DND-41 (cell line): ENCODE data around the gene AVP.
"Not testable (repeated sequence)": the region's sequence is repeated elsewhere in the genome, so short reads cannot be mapped to it uniquely, and the experiment has no call there.

Experiments
- ATAC-seq: fragments of 200-7000 bp; cut with Tn5 transposase; 3 replicates; pipeline ENCODE4 v1.9.1; 2021; ENCODE audit warnings: low read depth; ENCODE audit not compliant: insufficient read depth
- DNase-seq: peaks from one replicate; pipeline ENCODE4 v3.0.0-alpha.2; 2020
- H2AFZ ChIP-seq: 2 replicates; pipeline ENCODE4 v1.6.0; 2012; ENCODE audit warnings: low read depth, low read length
- H3K27ac ChIP-seq: 2 replicates; pipeline ENCODE4 v1.5.1; 2012; ENCODE audit warnings: low read length, inconsistent platforms
- H3K27me3 ChIP-seq: fragments of 200-600 bp; sonication (generic); 2 replicates; pipeline ENCODE4 v1.6.0; 2012; ENCODE audit warnings: low read length, mild to moderate bottlenecking, inconsistent platforms; ENCODE audit not compliant: insufficient read depth, poor library complexity
- H3K36me3 ChIP-seq: 2 replicates; pipeline ENCODE4 v1.5.1; 2012; ENCODE audit warnings: low read length, inconsistent platforms; ENCODE audit not compliant: insufficient read depth
- H3K4me1 ChIP-seq: 2 replicates; pipeline ENCODE4 v1.5.1; 2012; ENCODE audit warnings: mild to moderate bottlenecking, low read length; ENCODE audit not compliant: insufficient read depth
- H3K4me2 ChIP-seq: 2 replicates; pipeline ENCODE4 v1.6.0; 2012; ENCODE audit warnings: mild to moderate bottlenecking, moderate library complexity, low read length, inconsistent platforms; ENCODE audit not compliant: insufficient read depth
- H3K4me3 ChIP-seq, 2 experiments: fragments of 200-600 bp in 1 of 2; shearing (Covaris generic) in 1 of 2; 2 replicates each; pipeline ENCODE4 v1.5.1; 2012 to 2016; ENCODE audit warnings: inconsistent platforms in 2 of 2, low read length in 2 of 2, mild to moderate bottlenecking in 2 of 2, low read depth in 1 of 2, moderate library complexity in 1 of 2
- H3K79me2 ChIP-seq: 2 replicates; pipeline ENCODE4 v1.6.0; 2012; ENCODE audit warnings: low read length, inconsistent platforms; ENCODE audit not compliant: insufficient read depth
- H3K9ac ChIP-seq: 2 replicates; pipeline ENCODE4 v1.6.0; 2012; ENCODE audit warnings: low read depth, mild to moderate bottlenecking, inconsistent platforms, low read length, moderate library complexity
- H3K9me3 ChIP-seq: 2 replicates; pipeline ENCODE4 v1.5.1; 2012; ENCODE audit warnings: low read length, moderate library complexity, mild to moderate bottlenecking, inconsistent platforms; ENCODE audit not compliant: insufficient read depth, severe bottlenecking
- H4K20me1 ChIP-seq: 2 replicates; pipeline ENCODE4 v1.6.0; 2012; ENCODE audit warnings: low read length; ENCODE audit not compliant: insufficient read depth
- CTCF ChIP-seq: IDR thresholded peaks from 2 replicates; pipeline ENCODE4 v1.5.1; 2012; ENCODE audit warnings: borderline replicate concordance, low read length, moderate library complexity, mild to moderate bottlenecking; ENCODE audit not compliant: poor library complexity, severe bottlenecking; ENCODE audit errors: extremely low read depth
- EZH2 ChIP-seq: IDR thresholded peaks from 3 replicates; pipeline ENCODE4 v1.6.1; 2012; ENCODE audit warnings: borderline replicate concordance, low read depth, mild to moderate bottlenecking, moderate library complexity, low read length, inconsistent platforms; ENCODE audit not compliant: severe bottlenecking

The AVP gene

GRCh38 chr20:3068075-3068474 lies 16.4 kb downstream of the AVP start:
- Histone ChIP-seq H3K4me3 (no peak overlapping the region), H3K4me2 (no peak overlapping the region), H3K9me3 (no peaks in the 10 kb centered on the region), H3K4me1 (no peaks in the 10 kb centered on the region), H3K27ac (no peak overlapping the region), H3K36me3 (no peaks in the 10 kb centered on the region), H2AFZ (no peak overlapping the region), H3K27me3 (no peaks in the 10 kb centered on the region), H3K9ac (no peak overlapping the region), H4K20me1 (no peaks in the 10 kb centered on the region), H3K79me2 (no peaks in the 10 kb centered on the region)
- TF ChIP-seq EZH2 (no peak), CTCF (no peak)
- DNase-seq (no peak), ATAC-seq (no peak)

- no peaks in the 10 kb centered on the region for H3K27me3 ChIP-seq
- no peak overlapping the region for H3K4me3 ChIP-seq
- no peaks in the 10 kb centered on the region for H3K9me3 ChIP-seq
- H3K4me2 ChIP-seq, result no peak overlapping the region
- no peaks in the 10 kb centered on the region for H3K4me1 ChIP-seq
- H4K20me1 ChIP-seq, result no peaks in the 10 kb centered on the region
- TF ChIP-seq EZH2 (no peak), CTCF (no peak)
- no peaks in the 10 kb centered on the region for H3K79me2 ChIP-seq
- H2AFZ ChIP-seq, result no peak overlapping the region
- H3K9ac ChIP-seq, result no peak overlapping the region
- DNase-seq (no peak), ATAC-seq (no peak)
- no peaks in the 10 kb centered on the region for H3K36me3 ChIP-seq
- H3K27ac ChIP-seq, result no peak overlapping the region
Observed at GRCh38 chr20:3067139-3068014, 17.1 kb downstream of the AVP start.

- H3K27ac ChIP-seq, DNase-seq, H3K4me2 ChIP-seq, H2AFZ ChIP-seq, H3K4me1 ChIP-seq, H3K9me3 ChIP-seq, H3K79me2 ChIP-seq, H4K20me1 ChIP-seq, H3K36me3 ChIP-seq, H3K27me3 ChIP-seq, H3K9ac ChIP-seq, ATAC-seq, H3K4me3 ChIP-seq: not testable (repeated sequence)
Observed at GRCh38 chr20:3064119-3064518, 20.4 kb downstream of the AVP start.

GRCh38 chr20:3059489-3059888 lies 25.0 kb downstream of the AVP start:
- no peaks in the 10 kb centered on the region for H3K79me2 ChIP-seq
- H3K9ac ChIP-seq, result no peak overlapping the region
- no peaks in the 10 kb centered on the region for H3K4me1 ChIP-seq
- TF ChIP-seq CTCF (no peak), EZH2 (no peak)
- H3K4me3 ChIP-seq, result no peak overlapping the region
- no peaks in the 10 kb centered on the region for H3K9me3 ChIP-seq
- no peak overlapping the region for H3K4me2 ChIP-seq
- H4K20me1 ChIP-seq, result no peaks in the 10 kb centered on the region
- no peaks in the 10 kb centered on the region for H3K36me3 ChIP-seq
- DNase-seq (no peak), ATAC-seq (no peak)
- H3K27ac ChIP-seq, result no peak overlapping the region
- H2AFZ ChIP-seq, result no peak overlapping the region
- no peaks in the 10 kb centered on the region for H3K27me3 ChIP-seq
